ENCODE data around the gene SNRNP48. TPM values are rescaled to one million over a fixed set of nuclear protein-coding genes. Genes with fewer than 3 reads are reported as not detected.

Gene SNRNP48
- total RNA-seq, 1 experiment from 2014 or later: 29.4 TPM

GRCh38 chr6:7580927-7581618, 8.9 kb upstream of the SNRNP48 start:
- no TSS peak for BruUV-seq (replicated peaks)
- POLR2A ChIA-PET (ENCODE audit: low non-redundant PET): interaction anchor here (0.6 kb wide), 2 partner anchors 35 to 60 kb away, joined by 3 read pairs; no protein-coding TSS in a partner anchor
- H3K36me3 ChIP-seq (ENCODE audit: insufficient read depth, low read length, poor library complexity, severe bottlenecking): no peaks in the 10 kb centered on the region
- intact Hi-C loops (cut with micrococcal nuclease; ENCODE audit: unreplicated experiment): no loop called here
- no peak overlapping the region for H3K27ac ChIP-seq (ENCODE audit: low read depth, low read length, poor library complexity, severe bottlenecking)
- TF ChIP-seq EZH2 (IDR thresholded peaks at IDR 0.05; ENCODE audit: borderline replicate concordance, low read depth, low read length, poor library complexity, severe bottlenecking) (no peak), CTCF (conservative IDR thresholded peaks at IDR 0.05; ENCODE audit: low read depth, low read length) (no peak)
- H3K9me3 ChIP-seq (ENCODE audit: low read depth, low read length, poor library complexity, severe bottlenecking): no peaks in the 10 kb centered on the region
- no peak overlapping the region for H3K4me3 ChIP-seq (ENCODE audit: low read depth, low read length, poor library complexity, severe bottlenecking)
- H3K4me1 ChIP-seq (ENCODE audit: insufficient read depth, low read length, poor library complexity, severe bottlenecking): no peaks in the 10 kb centered on the region
- DNase-seq (ENCODE audit: low spot score): no peak
- H3K27me3 ChIP-seq (replicated peaks; ENCODE audit: insufficient read depth, low read depth, low read length, poor library complexity): no peaks in the 10 kb centered on the region
- CTCF ChIA-PET: no interaction called here

- ChIA-PET POLR2A (ENCODE audit: low non-redundant PET) (no interaction called here), CTCF (no interaction called here)
- no peak for DNase-seq (ENCODE audit: low spot score)
- no peak overlapping the region for H3K4me3 ChIP-seq (ENCODE audit: low read depth, low read length, poor library complexity, severe bottlenecking)
- H3K27ac ChIP-seq (ENCODE audit: low read depth, low read length, poor library complexity, severe bottlenecking): no peak overlapping the region
- intact Hi-C loops (cut with micrococcal nuclease; ENCODE audit: unreplicated experiment): no loop called here
- H3K36me3 ChIP-seq (ENCODE audit: insufficient read depth, low read length, poor library complexity, severe bottlenecking): no peaks in the 10 kb centered on the region
- no peaks in the 10 kb centered on the region for H3K9me3 ChIP-seq (ENCODE audit: low read depth, low read length, poor library complexity, severe bottlenecking)
- TF ChIP-seq EZH2 (IDR thresholded peaks at IDR 0.05; ENCODE audit: borderline replicate concordance, low read depth, low read length, poor library complexity, severe bottlenecking): no peak
- TF ChIP-seq CTCF (conservative IDR thresholded peaks at IDR 0.05; ENCODE audit: low read depth, low read length): no peak
- BruUV-seq (replicated peaks): no TSS peak
- no peaks in the 10 kb centered on the region for H3K27me3 ChIP-seq (replicated peaks; ENCODE audit: insufficient read depth, low read depth, low read length, poor library complexity)
- H3K4me1 ChIP-seq (ENCODE audit: insufficient read depth, low read length, poor library complexity, severe bottlenecking): peaks cover 4% of the 10 kb centered on the region
Observed at GRCh38 chr6:7585287-7585930, 4.6 kb upstream of the SNRNP48 start.

DNA sequence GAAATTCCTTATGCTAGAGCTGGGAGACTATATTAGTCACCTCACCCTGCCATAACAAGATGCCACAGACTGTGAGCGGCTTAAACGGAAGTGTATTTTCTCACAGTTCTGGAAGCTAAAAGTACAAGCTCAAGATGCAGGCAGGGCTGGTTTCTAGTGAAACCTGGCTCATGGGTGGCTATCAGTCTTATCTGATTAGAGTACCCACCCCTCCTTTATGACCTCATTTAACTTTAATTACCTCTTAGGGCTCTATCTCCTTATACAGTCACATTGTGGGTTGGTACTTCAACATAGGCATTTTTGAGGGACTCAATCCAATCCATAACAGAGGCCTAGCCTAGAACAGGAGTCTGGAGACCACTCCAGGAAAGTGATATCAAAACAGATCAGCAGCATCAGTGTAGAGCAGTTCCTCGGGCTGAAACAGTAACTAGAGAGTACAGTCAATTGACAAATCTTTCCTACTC, 2.3 kb upstream of the SNRNP48 start:
- H3K36me3 ChIP-seq (ENCODE audit: insufficient read depth, low read length, poor library complexity, severe bottlenecking): no peaks in the 10 kb centered on the region
- DNase-seq (ENCODE audit: low spot score): no peak
- no peaks in the 10 kb centered on the region for H3K27me3 ChIP-seq (replicated peaks; ENCODE audit: insufficient read depth, low read depth, low read length, poor library complexity)
- intact Hi-C loops (cut with micrococcal nuclease; ENCODE audit: unreplicated experiment): no loop called here
- TF ChIP-seq EZH2 (IDR thresholded peaks at IDR 0.05; ENCODE audit: borderline replicate concordance, low read depth, low read length, poor library complexity, severe bottlenecking) (no peak), CTCF (conservative IDR thresholded peaks at IDR 0.05; ENCODE audit: low read depth, low read length) (no peak)
- no peak overlapping the region for H3K4me3 ChIP-seq (ENCODE audit: low read depth, low read length, poor library complexity, severe bottlenecking)
- no peaks in the 10 kb centered on the region for H3K9me3 ChIP-seq (ENCODE audit: low read depth, low read length, poor library complexity, severe bottlenecking)
- no peak overlapping the region for H3K27ac ChIP-seq (ENCODE audit: low read depth, low read length, poor library complexity, severe bottlenecking)
- peaks cover 15% of the 10 kb centered on the region for H3K4me1 ChIP-seq (ENCODE audit: insufficient read depth, low read length, poor library complexity, severe bottlenecking)
- ChIA-PET POLR2A (ENCODE audit: low non-redundant PET) (no interaction called here), CTCF (no interaction called here)
- no TSS peak for BruUV-seq (replicated peaks)
